ENCODE measurements around the gene ALG12. TPM values are rescaled to one million over a fixed set of nuclear protein-coding genes. Genes with fewer than 3 reads are reported as not detected.

ALG12 gene
- total RNA-seq, 4 donors from 2014 or later = 5.9 to 13.9 (median 9.2) TPM

DNA sequence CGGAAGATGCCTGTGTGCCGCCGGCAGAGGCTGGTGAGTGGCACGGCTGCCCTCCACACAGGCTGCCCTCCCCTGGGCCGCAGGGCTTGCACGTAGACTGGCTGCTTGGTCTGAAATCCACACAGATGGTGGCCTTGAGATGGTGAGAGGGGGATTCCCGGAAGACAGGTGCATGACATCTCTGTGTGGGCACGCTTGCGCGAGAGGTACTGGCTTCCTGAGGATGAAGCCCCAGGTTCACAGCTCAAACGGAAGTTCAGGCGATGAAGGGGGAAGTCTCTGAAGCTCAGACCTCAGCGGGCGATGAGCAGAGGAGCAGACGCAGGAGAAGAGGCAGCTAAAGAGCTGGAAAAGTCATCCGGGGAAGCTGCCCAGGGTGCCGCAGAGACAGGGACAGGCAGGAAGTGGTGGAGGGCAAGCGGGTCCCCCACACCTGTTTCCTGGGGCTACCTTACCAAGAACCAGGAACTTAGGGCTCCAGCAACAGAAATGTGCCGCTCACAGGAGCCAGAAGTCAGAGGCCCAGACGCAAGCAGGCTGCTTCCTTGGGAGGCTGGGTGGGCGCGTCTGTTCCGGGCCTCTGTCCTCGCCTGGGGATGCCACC lies 7.4 kb upstream of the ALG12 start:
- TF ChIP-seq, protein P1, sequence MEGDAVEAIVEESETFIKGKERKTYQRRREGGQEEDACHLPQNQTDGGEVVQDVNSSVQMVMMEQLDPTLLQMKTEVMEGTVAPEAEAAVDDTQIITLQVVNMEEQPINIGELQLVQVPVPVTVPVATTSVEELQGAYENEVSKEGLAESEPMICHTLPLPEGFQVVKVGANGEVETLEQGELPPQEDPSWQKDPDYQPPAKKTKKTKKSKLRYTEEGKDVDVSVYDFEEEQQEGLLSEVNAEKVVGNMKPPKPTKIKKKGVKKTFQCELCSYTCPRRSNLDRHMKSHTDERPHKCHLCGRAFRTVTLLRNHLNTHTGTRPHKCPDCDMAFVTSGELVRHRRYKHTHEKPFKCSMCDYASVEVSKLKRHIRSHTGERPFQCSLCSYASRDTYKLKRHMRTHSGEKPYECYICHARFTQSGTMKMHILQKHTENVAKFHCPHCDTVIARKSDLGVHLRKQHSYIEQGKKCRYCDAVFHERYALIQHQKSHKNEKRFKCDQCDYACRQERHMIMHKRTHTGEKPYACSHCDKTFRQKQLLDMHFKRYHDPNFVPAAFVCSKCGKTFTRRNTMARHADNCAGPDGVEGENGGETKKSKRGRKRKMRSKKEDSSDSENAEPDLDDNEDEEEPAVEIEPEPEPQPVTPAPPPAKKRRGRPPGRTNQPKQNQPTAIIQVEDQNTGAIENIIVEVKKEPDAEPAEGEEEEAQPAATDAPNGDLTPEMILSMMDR (IDR thresholded peaks at IDR 0.05; ENCODE audit: low read depth) = no peak

DNA sequence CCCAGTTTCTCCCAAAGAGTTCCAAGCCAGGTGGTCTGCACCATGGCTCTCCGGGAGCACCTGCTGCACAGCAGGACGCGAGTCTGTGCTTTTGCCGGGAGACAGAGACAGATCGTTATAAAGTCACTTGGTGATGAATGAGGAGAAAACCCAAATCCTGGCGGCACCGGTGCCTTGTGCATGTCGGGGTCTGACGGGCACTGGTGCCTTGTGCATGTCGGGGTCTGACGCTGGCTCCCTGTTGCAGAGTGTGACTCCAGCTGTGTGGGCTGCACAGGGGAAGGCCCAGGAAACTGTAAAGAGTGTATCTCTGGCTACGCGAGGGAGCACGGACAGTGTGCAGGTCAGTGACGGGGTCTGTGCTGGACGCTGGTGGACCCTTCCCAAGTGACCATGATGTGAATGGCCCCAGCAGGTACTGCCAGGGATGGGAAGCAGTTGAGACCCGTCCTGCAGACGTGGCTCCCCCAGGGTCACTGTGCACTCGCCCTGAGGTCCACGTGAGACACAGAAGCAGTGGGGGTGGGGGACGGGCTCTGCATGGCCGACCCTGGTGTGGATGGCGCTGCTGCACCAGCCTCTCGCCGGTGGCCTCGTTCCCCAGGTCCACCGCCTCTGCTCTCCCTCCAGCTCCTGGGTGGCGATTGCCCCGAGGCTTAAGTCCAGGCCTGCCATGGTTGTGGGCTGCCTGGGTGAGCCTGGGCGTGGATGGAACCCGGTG lies 6.0 kb upstream of the ALG12 start:
- TF ChIP-seq, protein P1 (IDR thresholded peaks at IDR 0.05; ENCODE audit: low read depth) = no peak

DNA sequence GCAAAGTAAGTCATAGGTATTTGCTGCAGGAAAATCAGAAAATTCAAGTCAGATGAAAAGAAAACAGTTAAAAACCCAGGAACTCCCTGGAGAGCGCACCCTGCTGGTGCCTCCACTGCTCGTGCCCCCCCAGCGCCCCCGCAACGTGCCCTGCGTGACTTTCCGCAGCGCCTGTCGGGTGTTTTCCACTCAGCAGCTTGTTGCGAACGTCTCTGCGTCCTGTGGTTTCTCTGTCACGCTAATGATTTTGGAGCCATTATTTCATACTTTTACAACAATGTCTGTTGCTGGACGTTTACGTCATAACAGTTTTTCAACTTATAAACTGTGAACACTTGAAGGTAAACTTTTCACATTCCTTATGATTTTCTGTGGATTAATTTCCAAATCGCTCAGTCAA lies 5.2 kb upstream of the ALG12 start:
- TF ChIP-seq, protein P1 (IDR thresholded peaks at IDR 0.05; ENCODE audit: low read depth) = no peak

DNA sequence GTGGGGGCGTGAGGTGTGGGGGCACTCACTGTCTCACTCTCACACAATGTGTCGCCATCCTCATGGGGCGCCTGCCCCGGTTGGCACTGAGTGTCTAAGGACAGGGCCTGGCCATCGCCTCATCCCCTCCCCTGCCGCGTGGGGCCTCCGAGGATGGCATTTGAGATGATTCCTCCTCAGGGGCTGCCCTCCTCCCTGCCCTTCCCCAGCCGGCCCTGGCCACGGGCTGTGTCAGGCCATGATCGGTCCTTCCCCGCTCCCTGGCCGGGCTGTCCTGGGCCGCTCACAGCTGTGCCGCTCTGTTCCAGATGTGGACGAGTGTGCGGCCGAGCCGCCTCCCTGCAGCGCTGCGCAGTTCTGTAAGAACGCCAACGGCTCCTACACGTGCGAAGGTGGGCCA lies 4.7 kb upstream of the ALG12 start:
- TF ChIP-seq, protein P1 (IDR thresholded peaks at IDR 0.05; ENCODE audit: low read depth) = no peak

DNA sequence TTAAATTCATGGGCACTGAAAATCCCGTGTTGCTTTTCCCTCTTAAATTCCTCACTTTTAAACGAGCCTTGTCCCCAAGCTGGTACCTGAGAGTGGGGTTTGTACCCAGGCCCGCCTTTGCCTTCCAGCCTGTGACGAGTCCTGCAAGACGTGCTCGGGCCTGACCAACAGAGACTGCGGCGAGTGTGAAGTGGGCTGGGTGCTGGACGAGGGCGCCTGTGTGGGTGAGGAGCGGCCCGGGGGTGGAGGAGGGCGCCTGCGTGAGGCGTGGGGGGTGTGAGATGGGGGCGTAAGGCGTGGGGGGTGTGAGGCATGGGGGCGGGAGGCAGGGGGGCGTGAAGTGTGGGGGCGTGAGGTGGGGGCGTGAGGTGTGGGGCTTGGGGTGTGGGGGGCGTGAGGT lies 4.2 kb upstream of the ALG12 start:
- TF ChIP-seq, protein P1 (IDR thresholded peaks at IDR 0.05; ENCODE audit: low read depth) = no peak

DNA sequence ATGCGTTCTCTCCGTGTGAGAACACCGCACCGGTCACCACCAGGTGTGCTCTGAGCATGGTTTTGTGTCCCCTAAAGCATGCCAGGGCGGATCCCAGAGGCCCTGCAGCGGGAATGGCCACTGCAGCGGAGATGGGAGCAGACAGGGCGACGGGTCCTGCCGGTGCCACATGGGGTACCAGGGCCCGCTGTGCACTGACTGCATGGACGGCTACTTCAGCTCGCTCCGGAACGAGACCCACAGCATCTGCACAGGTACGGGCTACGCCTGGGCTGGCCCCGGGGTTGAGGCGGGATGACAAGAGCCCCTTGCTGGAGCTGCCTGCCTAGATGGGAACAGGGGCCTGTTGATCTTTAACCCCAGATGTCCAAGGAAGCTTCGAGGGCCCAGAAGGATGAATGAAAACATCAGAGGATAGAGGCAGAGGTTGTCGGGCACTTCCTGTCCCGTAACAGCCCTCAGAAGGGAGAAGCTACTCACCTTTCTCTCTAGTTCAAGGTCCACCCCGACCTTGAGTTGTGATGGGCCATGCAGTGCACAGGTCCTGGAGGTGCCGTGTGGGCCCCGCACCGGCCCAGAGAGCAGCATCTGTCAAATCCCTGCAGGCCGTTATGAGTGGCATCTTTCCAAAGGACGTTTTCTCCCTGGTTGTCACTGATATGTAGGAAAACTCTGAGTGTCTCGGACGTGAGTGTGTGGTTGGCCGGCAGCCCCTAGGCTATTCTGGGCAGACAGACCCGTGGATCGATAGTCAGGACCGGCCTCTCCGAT lies 3.5 kb upstream of the ALG12 start:
- TF ChIP-seq, protein P1 (IDR thresholded peaks at IDR 0.05; ENCODE audit: low read depth) = no peak

DNA sequence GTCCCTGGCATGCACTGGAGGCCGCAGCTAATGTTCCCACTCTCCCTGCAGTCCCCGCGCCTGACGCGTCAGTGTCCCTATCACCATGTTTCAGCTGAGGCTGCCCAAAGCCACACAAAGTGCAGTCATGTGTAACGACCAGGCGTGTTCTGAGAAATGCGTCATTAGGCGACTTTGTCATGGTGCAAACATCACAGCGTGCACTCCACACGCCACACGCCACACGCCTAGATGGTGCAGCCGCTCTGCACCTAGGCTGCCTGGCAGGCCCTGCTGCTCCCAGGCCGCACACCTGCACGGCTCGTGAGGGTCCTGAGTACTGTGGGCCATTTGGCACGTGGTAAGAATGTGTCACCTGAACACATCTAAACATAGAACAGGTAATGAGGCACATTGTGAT lies 2.6 kb upstream of the ALG12 start:
- TF ChIP-seq, protein P1 (IDR thresholded peaks at IDR 0.05; ENCODE audit: low read depth) = no peak
